ENCODE data around the gene UROD.
"Not testable (repeated sequence)": the region's sequence is repeated elsewhere in the genome, so short reads cannot be mapped to it uniquely, and the experiment has no call there.

UROD gene

GRCh38 chr1:45043094-45043493 lies 31.0 kb downstream of the UROD start:
- ChIA-PET CTCF (no interaction called here), POLR2A (no interaction called here)
- TF ChIP-seq FOXK2 (IDR thresholded peaks at IDR 0.05) (no peak), TARDBP (IDR thresholded peaks at IDR 0.05) (no peak), HDGF (IDR thresholded peaks at IDR 0.05; ENCODE audit: borderline replicate concordance) (no peak), ELF4 (IDR thresholded peaks at IDR 0.05) (no peak), SP1 (IDR thresholded peaks at IDR 0.05) (no peak), SUZ12 (IDR thresholded peaks at IDR 0.05) (no peak), CTBP1 (IDR thresholded peaks at IDR 0.05; ENCODE audit: borderline replicate concordance) (no peak), PKNOX1 (IDR thresholded peaks at IDR 0.05) (no peak), ZNF384 (IDR thresholded peaks at IDR 0.05) (no peak), L3MBTL2 (conservative IDR thresholded peaks at IDR 0.05) (no peak), ARNT (IDR thresholded peaks at IDR 0.05) (no peak), FOXM1 (IDR thresholded peaks at IDR 0.05; ENCODE audit: borderline replicate concordance) (no peak), BHLHE40 (IDR thresholded peaks at IDR 0.05; ENCODE audit: borderline replicate concordance) (no peak), NFRKB (IDR thresholded peaks at IDR 0.05) (no peak), FOXA1 (IDR thresholded peaks at IDR 0.05) (no peak), LEF1 (IDR thresholded peaks at IDR 0.05; ENCODE audit: borderline replicate concordance) (no peak)
- no peak for DNase-seq (ENCODE audit: extremely low spot score)

- ChIA-PET POLR2A (no interaction called here), CTCF (no interaction called here)
- no peak for DNase-seq (ENCODE audit: extremely low spot score)
- TF ChIP-seq LEF1 (IDR thresholded peaks at IDR 0.05; ENCODE audit: borderline replicate concordance) (no peak), ZNF384 (IDR thresholded peaks at IDR 0.05) (no peak), PKNOX1 (IDR thresholded peaks at IDR 0.05) (no peak), L3MBTL2 (conservative IDR thresholded peaks at IDR 0.05) (no peak), SP1 (IDR thresholded peaks at IDR 0.05) (no peak), ELF4 (IDR thresholded peaks at IDR 0.05) (no peak), TARDBP (IDR thresholded peaks at IDR 0.05) (no peak), SUZ12 (IDR thresholded peaks at IDR 0.05) (no peak), FOXM1 (IDR thresholded peaks at IDR 0.05; ENCODE audit: borderline replicate concordance) (no peak), ARNT (IDR thresholded peaks at IDR 0.05) (no peak), FOXA1 (IDR thresholded peaks at IDR 0.05) (no peak), HDGF (IDR thresholded peaks at IDR 0.05; ENCODE audit: borderline replicate concordance) (no peak), CTBP1 (IDR thresholded peaks at IDR 0.05; ENCODE audit: borderline replicate concordance) (no peak)
Measured at GRCh38 chr1:45044916-45045315, 32.9 kb downstream of the UROD start.

GRCh38 chr1:45047032-45047431 lies 35.0 kb downstream of the UROD start:
- DNase-seq (ENCODE audit: extremely low spot score): no peak
- POLR2A ChIA-PET: no interaction called here
- no peak for TF ChIP-seq SP1 (IDR thresholded peaks at IDR 0.05)
- no peak for TF ChIP-seq BHLHE40 (IDR thresholded peaks at IDR 0.05; ENCODE audit: borderline replicate concordance)
- no peak for TF ChIP-seq FOXM1 (IDR thresholded peaks at IDR 0.05; ENCODE audit: borderline replicate concordance)
- no peak for TF ChIP-seq LEF1 (IDR thresholded peaks at IDR 0.05; ENCODE audit: borderline replicate concordance)
- TF ChIP-seq PKNOX1 (IDR thresholded peaks at IDR 0.05): no peak
- no peak for TF ChIP-seq TARDBP (IDR thresholded peaks at IDR 0.05)
- TF ChIP-seq L3MBTL2 (conservative IDR thresholded peaks at IDR 0.05): no peak
- TF ChIP-seq SUZ12 (IDR thresholded peaks at IDR 0.05): no peak
- no peak for TF ChIP-seq ZNF384 (IDR thresholded peaks at IDR 0.05)
- no peak for TF ChIP-seq FOXK2 (IDR thresholded peaks at IDR 0.05)
- TF ChIP-seq NFRKB (IDR thresholded peaks at IDR 0.05): no peak
- TF ChIP-seq ARNT (IDR thresholded peaks at IDR 0.05): no peak
- TF ChIP-seq CTBP1 (IDR thresholded peaks at IDR 0.05; ENCODE audit: borderline replicate concordance): no peak
- no peak for TF ChIP-seq ELF4 (IDR thresholded peaks at IDR 0.05)
- no peak for TF ChIP-seq FOXA1 (IDR thresholded peaks at IDR 0.05)
- no peak for TF ChIP-seq HDGF (IDR thresholded peaks at IDR 0.05; ENCODE audit: borderline replicate concordance)
- CTCF ChIA-PET: no interaction called here

GRCh38 chr1:45051005-45051772 lies 39.1 kb downstream of the UROD start:
- DNase-seq (ENCODE audit: extremely low spot score): no peak
- POLR2A ChIA-PET: no interaction called here
- TF ChIP-seq ARNT (IDR thresholded peaks at IDR 0.05) (no peak), ZNF384 (IDR thresholded peaks at IDR 0.05) (no peak), L3MBTL2 (conservative IDR thresholded peaks at IDR 0.05) (no peak), LEF1 (IDR thresholded peaks at IDR 0.05; ENCODE audit: borderline replicate concordance) (no peak), ELF4 (IDR thresholded peaks at IDR 0.05) (no peak), FOXK2 (IDR thresholded peaks at IDR 0.05) (no peak), HDGF (IDR thresholded peaks at IDR 0.05; ENCODE audit: borderline replicate concordance) (no peak)
- CTCF ChIA-PET: no interaction called here

GRCh38 chr1:45057542-45057941 lies 45.5 kb downstream of the UROD start:
- ChIA-PET POLR2A (no interaction called here), CTCF (no interaction called here)
- TF ChIP-seq CTBP1 (IDR thresholded peaks at IDR 0.05; ENCODE audit: borderline replicate concordance) (no peak), BHLHE40 (IDR thresholded peaks at IDR 0.05; ENCODE audit: borderline replicate concordance) (no peak), ELF4 (IDR thresholded peaks at IDR 0.05) (no peak), HDGF (IDR thresholded peaks at IDR 0.05; ENCODE audit: borderline replicate concordance) (no peak), FOXA1 (IDR thresholded peaks at IDR 0.05) (no peak), SUZ12 (IDR thresholded peaks at IDR 0.05) (no peak), ZNF384 (IDR thresholded peaks at IDR 0.05) (no peak), FOXM1 (IDR thresholded peaks at IDR 0.05; ENCODE audit: borderline replicate concordance) (no peak), NFRKB (IDR thresholded peaks at IDR 0.05) (no peak), LEF1 (IDR thresholded peaks at IDR 0.05; ENCODE audit: borderline replicate concordance) (no peak), TARDBP (IDR thresholded peaks at IDR 0.05) (no peak), L3MBTL2 (conservative IDR thresholded peaks at IDR 0.05) (no peak)
- DNase-seq (ENCODE audit: extremely low spot score): no peak

GRCh38 chr1:45059829-45060228 lies 47.8 kb downstream of the UROD start:
- CTCF ChIA-PET: no interaction called here
- no peak for DNase-seq (ENCODE audit: extremely low spot score)
- no peak for TF ChIP-seq CTBP1 (IDR thresholded peaks at IDR 0.05; ENCODE audit: borderline replicate concordance)
- TF ChIP-seq NFRKB (IDR thresholded peaks at IDR 0.05): no peak
- TF ChIP-seq ELF4 (IDR thresholded peaks at IDR 0.05): no peak
- POLR2A ChIA-PET: no interaction called here

GRCh38 chr1:45062463-45062862 lies 50.4 kb downstream of the UROD start:
- CTCF ChIA-PET; DNase-seq (ENCODE audit: extremely low spot score): not testable (repeated sequence)
- POLR2A ChIA-PET: interaction anchor here (1.0 kb wide), 1 partner anchor 17 kb away, joined by 4 read pairs; no protein-coding TSS in a partner anchor
